Measurements from ENCODE around the gene HMCN2.

The HMCN2 gene

DNA sequence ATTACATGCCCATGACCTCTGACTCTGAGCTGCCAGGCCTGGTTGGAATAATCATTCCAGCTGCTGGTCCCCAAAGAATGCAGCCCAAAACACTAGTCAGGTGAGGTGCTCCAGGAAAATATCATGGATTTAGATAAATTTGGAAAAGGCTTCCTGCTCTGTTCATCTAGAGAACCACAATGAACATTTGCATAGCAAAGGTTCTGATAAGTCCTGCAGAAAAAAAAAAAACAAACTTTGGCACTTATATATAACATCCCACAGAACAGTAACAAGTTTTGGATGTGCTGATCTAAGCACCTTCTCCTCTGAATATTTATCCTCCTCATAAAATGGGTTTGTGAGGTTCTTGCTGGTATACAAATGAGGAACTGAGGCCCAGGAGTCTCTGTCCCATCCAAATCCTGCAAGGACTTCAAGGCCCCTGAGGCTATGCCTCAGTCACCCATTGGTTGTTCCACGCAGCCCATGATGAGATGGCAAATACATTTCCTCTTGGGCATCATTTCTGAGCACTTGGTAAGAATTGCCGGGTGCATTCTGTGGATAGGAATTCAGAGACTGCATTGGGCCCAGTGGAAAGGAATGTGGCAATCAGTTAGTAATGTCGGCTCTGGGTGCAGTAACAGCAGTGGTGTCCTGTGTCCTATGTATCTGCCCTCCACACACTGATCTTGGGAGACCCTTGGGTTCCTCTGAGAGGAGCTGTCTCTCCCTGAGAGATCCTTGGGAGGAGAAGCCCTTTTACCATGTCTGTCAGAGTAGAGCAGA, 105.8 kb downstream of the HMCN2 start:
- no peak for DNase-seq (ENCODE audit: low spot score)
- TF ChIP-seq, protein P1, sequence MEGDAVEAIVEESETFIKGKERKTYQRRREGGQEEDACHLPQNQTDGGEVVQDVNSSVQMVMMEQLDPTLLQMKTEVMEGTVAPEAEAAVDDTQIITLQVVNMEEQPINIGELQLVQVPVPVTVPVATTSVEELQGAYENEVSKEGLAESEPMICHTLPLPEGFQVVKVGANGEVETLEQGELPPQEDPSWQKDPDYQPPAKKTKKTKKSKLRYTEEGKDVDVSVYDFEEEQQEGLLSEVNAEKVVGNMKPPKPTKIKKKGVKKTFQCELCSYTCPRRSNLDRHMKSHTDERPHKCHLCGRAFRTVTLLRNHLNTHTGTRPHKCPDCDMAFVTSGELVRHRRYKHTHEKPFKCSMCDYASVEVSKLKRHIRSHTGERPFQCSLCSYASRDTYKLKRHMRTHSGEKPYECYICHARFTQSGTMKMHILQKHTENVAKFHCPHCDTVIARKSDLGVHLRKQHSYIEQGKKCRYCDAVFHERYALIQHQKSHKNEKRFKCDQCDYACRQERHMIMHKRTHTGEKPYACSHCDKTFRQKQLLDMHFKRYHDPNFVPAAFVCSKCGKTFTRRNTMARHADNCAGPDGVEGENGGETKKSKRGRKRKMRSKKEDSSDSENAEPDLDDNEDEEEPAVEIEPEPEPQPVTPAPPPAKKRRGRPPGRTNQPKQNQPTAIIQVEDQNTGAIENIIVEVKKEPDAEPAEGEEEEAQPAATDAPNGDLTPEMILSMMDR (IDR thresholded peaks at IDR 0.05; ENCODE audit: borderline replicate concordance, control extremely low read depth, extremely low read depth, insufficient read depth, missing control alignments): no peak
- in situ Hi-C loops (cut with MboI; ENCODE audit: low sequenced_read_pairs, unreplicated experiment): no loop called here

DNA sequence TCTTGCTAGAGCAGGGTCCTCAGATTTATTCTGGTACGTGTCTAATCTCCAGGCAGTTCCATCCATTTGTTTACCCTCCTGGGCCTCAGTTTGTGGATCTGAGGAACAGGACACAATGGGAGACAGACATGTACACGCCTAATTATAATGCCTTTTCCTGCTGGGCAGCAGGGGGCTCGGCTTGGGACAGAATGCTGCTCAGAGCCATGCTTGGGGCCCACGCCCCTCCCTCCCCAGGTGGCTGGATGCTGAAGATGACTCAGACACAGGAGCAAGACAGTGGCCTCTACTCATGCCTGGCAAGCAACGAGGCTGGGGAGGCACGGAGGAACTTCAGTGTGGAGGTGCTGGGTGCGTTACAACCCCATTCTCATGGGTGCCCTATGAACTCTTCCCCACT, 106.5 kb downstream of the HMCN2 start:
- no peak for DNase-seq (ENCODE audit: low spot score)
- TF ChIP-seq, protein P1 (IDR thresholded peaks at IDR 0.05; ENCODE audit: borderline replicate concordance, control extremely low read depth, extremely low read depth, insufficient read depth, missing control alignments): no peak
- in situ Hi-C loops (cut with MboI; ENCODE audit: low sequenced_read_pairs, unreplicated experiment): no loop called here

DNA sequence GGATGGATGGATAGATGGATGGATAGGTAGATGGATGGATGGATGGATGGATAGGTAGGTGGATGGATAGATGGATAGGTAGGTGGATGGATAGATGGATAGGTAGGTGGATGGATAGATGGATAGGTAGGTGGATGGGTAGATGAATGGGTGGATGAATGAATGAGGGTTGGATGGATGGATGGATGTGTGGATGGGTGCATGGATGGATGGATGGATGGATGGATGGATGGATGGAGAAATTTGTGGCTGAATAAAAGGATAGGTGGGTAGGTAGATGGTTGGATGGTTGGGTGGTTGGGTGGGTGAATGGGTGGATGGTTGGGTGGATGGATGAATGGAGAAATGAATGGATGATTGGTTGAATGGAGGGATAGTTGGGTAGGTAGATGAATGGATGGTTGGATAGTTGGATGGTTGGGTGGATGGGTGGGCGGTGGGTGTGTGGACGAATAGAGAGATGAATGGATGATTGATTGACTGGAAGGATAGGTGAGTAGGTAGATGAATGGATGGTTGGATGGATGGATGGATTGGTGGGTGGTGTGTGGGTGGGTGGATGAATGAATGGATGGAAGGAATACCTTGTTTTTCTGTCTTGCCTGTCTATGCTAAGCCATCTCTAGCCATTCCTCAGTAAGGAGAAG, 108.2 kb downstream of the HMCN2 start:
- no peak for DNase-seq (ENCODE audit: low spot score)
- in situ Hi-C loops (cut with MboI; ENCODE audit: low sequenced_read_pairs, unreplicated experiment): no loop called here
- TF ChIP-seq, protein P1 (IDR thresholded peaks at IDR 0.05; ENCODE audit: borderline replicate concordance, control extremely low read depth, extremely low read depth, insufficient read depth, missing control alignments): no peak

DNA sequence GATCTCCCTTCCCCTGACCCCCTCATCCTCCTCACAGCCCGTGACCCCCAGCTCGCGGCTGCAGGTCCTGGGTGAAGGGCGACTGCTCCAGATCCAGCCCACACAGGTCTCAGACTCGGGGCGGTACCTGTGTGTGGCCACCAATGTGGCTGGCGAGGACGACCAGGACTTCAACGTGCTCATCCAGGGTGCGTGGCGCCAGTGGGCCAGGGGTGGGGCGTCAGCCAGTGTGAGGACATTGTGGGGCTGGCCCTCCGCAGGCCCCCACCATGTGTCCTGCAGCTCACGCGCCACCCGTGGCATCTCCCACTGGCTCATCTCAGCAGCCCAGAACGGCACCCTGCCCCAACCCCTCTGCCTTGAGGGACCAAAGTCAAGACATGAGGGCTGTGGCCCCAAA, 112.1 kb downstream of the HMCN2 start:
- DNase-seq (ENCODE audit: low spot score): no peak
- in situ Hi-C loops (cut with MboI; ENCODE audit: low sequenced_read_pairs, unreplicated experiment): no loop called here
- TF ChIP-seq, protein P1 (IDR thresholded peaks at IDR 0.05; ENCODE audit: borderline replicate concordance, control extremely low read depth, extremely low read depth, insufficient read depth, missing control alignments): no peak

DNA sequence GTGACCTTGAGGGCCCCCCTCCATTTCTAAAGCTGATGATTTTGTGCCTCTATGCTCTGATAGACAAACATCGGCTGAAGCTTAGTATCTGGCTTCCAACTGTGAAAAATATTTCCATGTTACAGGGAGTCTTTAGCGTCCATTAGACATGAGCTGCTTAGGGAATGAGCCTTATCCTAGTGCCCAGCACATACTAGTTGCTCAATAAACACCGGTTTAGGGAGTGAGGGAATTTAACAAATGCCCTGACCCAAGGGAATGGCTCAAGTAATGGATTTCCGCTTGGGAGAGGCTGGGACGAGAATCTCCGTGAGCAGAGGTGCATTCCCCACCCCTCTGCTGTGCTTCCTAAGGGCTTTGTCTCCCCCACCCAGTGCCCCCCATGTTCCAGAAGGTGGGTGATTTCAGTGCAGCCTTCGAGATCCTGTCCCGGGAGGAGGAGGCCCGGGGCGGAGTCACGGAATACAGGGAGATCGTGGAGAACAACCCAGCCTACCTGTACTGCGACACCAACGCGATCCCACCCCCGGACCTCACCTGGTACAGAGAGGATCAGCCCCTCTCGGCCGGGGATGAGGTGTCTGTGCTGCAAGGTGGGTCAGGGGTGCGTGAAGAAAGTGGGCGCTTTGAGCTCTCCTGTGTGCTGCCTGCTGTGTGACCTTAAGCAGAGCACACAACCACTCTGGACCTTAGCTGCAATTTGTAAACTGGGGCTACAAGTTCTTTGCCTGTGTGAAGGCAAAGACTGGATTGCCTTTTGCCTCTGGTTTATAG, 113.5 kb downstream of the HMCN2 start:
- in situ Hi-C loops (cut with MboI; ENCODE audit: low sequenced_read_pairs, unreplicated experiment): no loop called here
- TF ChIP-seq, protein P1 (IDR thresholded peaks at IDR 0.05; ENCODE audit: borderline replicate concordance, control extremely low read depth, extremely low read depth, insufficient read depth, missing control alignments): no peak
- DNase-seq (ENCODE audit: low spot score): no peak

DNA sequence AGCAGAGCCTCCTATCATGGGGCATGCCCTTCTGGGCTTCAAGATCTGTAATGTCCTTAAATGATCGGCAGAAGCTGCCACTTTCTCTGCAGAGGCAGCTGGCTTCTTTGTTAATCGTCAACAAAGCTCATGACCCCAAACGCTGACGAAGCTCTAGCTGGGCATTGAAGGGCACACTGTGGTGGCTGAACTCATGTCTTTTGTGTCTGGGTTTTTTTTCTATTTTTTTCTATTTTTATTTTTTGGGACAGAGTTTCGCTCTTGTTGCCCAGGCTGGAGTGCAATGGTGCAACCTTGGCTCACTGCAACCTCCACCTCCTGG, 114.0 kb downstream of the HMCN2 start:
- in situ Hi-C loops (cut with MboI; ENCODE audit: low sequenced_read_pairs, unreplicated experiment): no loop called here
- TF ChIP-seq, protein P1 (IDR thresholded peaks at IDR 0.05; ENCODE audit: borderline replicate concordance, control extremely low read depth, extremely low read depth, insufficient read depth, missing control alignments): no peak
- DNase-seq (ENCODE audit: low spot score): no peak
